ENCODE data around the gene GRIN3B. TPM values are rescaled to one million over a fixed set of nuclear protein-coding genes. Genes with fewer than 3 reads are reported as not detected.

Gene GRIN3B
- polyA plus RNA-seq, 1 of the 3 experiments (the other 2 are of a cell fraction) = 1.5 TPM

GRCh38 chr19:1046836-1047695 lies 46.8 kb downstream of the GRIN3B start:
- no peak overlapping the region for H3K27ac ChIP-seq (ENCODE audit: low read depth in 2 of 2, low read length in 1 of 2)
- no peak overlapping the region for H3K9ac ChIP-seq
- no peak overlapping the region for H3K4me2 ChIP-seq
- no peak overlapping the region for H2AFZ ChIP-seq (ENCODE audit: low read depth)
- peaks cover 0 to 9% of the 10 kb centered on the region in 2 experiments; a peak in 2 of 4 replicates for H3K4me1 ChIP-seq (ENCODE audit: control insufficient read depth in 1 of 2, insufficient read depth in 2 of 2, low read depth in 1 of 2, low read length in 1 of 2)
- WGBS (ENCODE audit: low lambda C conversion rate) = 96% methylated on average over 43 of the region's 77 CpGs
- H4K20me1 ChIP-seq (ENCODE audit: insufficient read depth) = no peaks in the 10 kb centered on the region
- ChIA-PET POLR2A (no interaction called here), CTCF (interaction anchor here (0.9 kb wide), 1 partner anchor 18 kb away, joined by 3 read pairs; no protein-coding TSS in a partner anchor)
- no peaks in the 10 kb centered on the region for H3K79me2 ChIP-seq (ENCODE audit: insufficient read depth)
- no peaks in the 10 kb centered on the region for H3K36me3 ChIP-seq (replicated peaks in 1 of 2; ENCODE audit: control insufficient read depth in 1 of 2, insufficient read depth in 2 of 2, low read length in 1 of 2)
- no peaks in the 10 kb centered on the region for H3K9me2 ChIP-seq
- no peak overlapping the region for H3K4me3 ChIP-seq (ENCODE audit: low read depth in 2 of 2, low read length in 1 of 2)
- DNase-seq = no peak
- no peaks in the 10 kb centered on the region for H3K9me3 ChIP-seq
- TF ChIP-seq FOXJ3 (CRISPR knock-in tag; IDR thresholded peaks at IDR 0.05) (no peak), EZH2phosphoT487 (IDR thresholded peaks at IDR 0.05; ENCODE audit: borderline replicate concordance, low read depth) (no peak), GATA2 (CRISPR knock-in tag; IDR thresholded peaks at IDR 0.05) (no peak), CTCF (IDR thresholded peaks at IDR 0.05) (no peak), FOXM1 (IDR thresholded peaks at IDR 0.05; ENCODE audit: low read depth) (no peak), SMC3 (IDR thresholded peaks at IDR 0.05; ENCODE audit: low read depth, low read length) (no peak), RAD21 (IDR thresholded peaks at IDR 0.05; ENCODE audit: low read length) (no peak)
- peaks cover 4% of the 10 kb centered on the region for H3F3A ChIP-seq (replicated peaks; ENCODE audit: insufficient read depth)
- no peaks in the 10 kb centered on the region for H3K27me3 ChIP-seq (ENCODE audit: insufficient read depth)

GRCh38 chr19:1047696-1048147 lies 47.5 kb downstream of the GRIN3B start:
- H3F3A ChIP-seq (replicated peaks; ENCODE audit: insufficient read depth) = peaks cover 4% of the 10 kb centered on the region
- H3K9ac ChIP-seq = no peak overlapping the region
- no peak overlapping the region for H3K4me2 ChIP-seq
- no peaks in the 10 kb centered on the region for H3K9me2 ChIP-seq
- H3K27me3 ChIP-seq (ENCODE audit: insufficient read depth) = no peaks in the 10 kb centered on the region
- H3K79me2 ChIP-seq (ENCODE audit: insufficient read depth) = no peaks in the 10 kb centered on the region
- no peak overlapping the region for H2AFZ ChIP-seq (ENCODE audit: low read depth)
- WGBS (ENCODE audit: low lambda C conversion rate) = 84% methylated on average over 19 of the region's 20 CpGs
- no peak for DNase-seq
- ChIA-PET POLR2A (interaction anchor here (1.1 kb wide), 1 partner anchor 28 kb away, joined by 3 read pairs; no protein-coding TSS in a partner anchor), CTCF (interaction anchor here (0.9 kb wide), 1 partner anchor 17 kb away, joined by 3 read pairs; no protein-coding TSS in a partner anchor)
- no peaks in the 10 kb centered on the region for H4K20me1 ChIP-seq (ENCODE audit: insufficient read depth)
- no peak overlapping the region for H3K27ac ChIP-seq (ENCODE audit: low read depth in 2 of 2, low read length in 1 of 2)
- TF ChIP-seq ZBTB33 (IDR thresholded peaks at IDR 0.05; ENCODE audit: borderline replicate concordance, low read depth) (no peak), TCF12 (IDR thresholded peaks at IDR 0.05) (no peak), MXI1 (IDR thresholded peaks at IDR 0.05; ENCODE audit: low read depth, low read length) (no peak), USF2 (IDR thresholded peaks at IDR 0.05; ENCODE audit: borderline replicate concordance, low read depth, low read length) (no peak), SIN3A (IDR thresholded peaks at IDR 0.05; ENCODE audit: borderline replicate concordance, low read depth, low read length) (no peak)
- H3K4me3 ChIP-seq (ENCODE audit: low read depth in 2 of 2, low read length in 1 of 2) = no peak overlapping the region
- H3K4me1 ChIP-seq (ENCODE audit: control insufficient read depth in 1 of 2, insufficient read depth in 2 of 2, low read depth in 1 of 2, low read length in 1 of 2) = peaks cover 0 to 4% of the 10 kb centered on the region in 2 experiments; a peak in 1 of 4 replicates
- no peaks in the 10 kb centered on the region for H3K9me3 ChIP-seq
- no peaks in the 10 kb centered on the region for H3K36me3 ChIP-seq (replicated peaks in 1 of 2; ENCODE audit: control insufficient read depth in 1 of 2, insufficient read depth in 2 of 2, low read length in 1 of 2)
